Skeletal muscle tissue (tissue), 4 donors: ENCODE measurements around the gene BEND7. TPM values are rescaled to one million over a fixed set of nuclear protein-coding genes. Genes with fewer than 3 reads are reported as not detected.
"Not testable (repeated sequence)": the region's sequence is repeated elsewhere in the genome, so short reads cannot be mapped to it uniquely, and the experiment has no call there.

Experiments used
- H3K27ac ChIP-seq: one replicate; pipeline ENCODE4 v1.7.0; 2013; ENCODE audit warnings: mild to moderate bottlenecking, low read depth, low read length, inconsistent platforms
- H3K27me3 ChIP-seq, 3 donors: one replicate each; pipeline ENCODE4 v1.7.0; 2013; ENCODE audit warnings: low read length in 3 of 3; ENCODE audit not compliant: control insufficient read depth in 3 of 3, insufficient read depth in 3 of 3
- H3K36me3 ChIP-seq, 3 donors: one replicate each; pipeline ENCODE4 v1.7.0; 2013; ENCODE audit warnings: low read length in 3 of 3; ENCODE audit not compliant: control insufficient read depth in 3 of 3, insufficient read depth in 3 of 3
- H3K4me1 ChIP-seq, 3 donors: one replicate each; pipeline ENCODE4 v1.7.0; 2013; ENCODE audit warnings: low read length in 3 of 3, mild to moderate bottlenecking in 3 of 3; ENCODE audit not compliant: control insufficient read depth in 3 of 3, insufficient read depth in 3 of 3
- H3K4me3 ChIP-seq, 3 donors: one replicate each; pipeline ENCODE4 v1.7.0; 2013; ENCODE audit warnings: low read length in 3 of 3
- H3K9ac ChIP-seq, 3 donors: one replicate each; pipeline ENCODE4 v1.7.0; 2013; ENCODE audit warnings: low read length in 3 of 3, mild to moderate bottlenecking in 3 of 3, moderate library complexity in 2 of 3, low read depth in 1 of 3
- H3K9me3 ChIP-seq, 3 donors: one replicate each; pipeline ENCODE4 v1.7.0; 2013; ENCODE audit warnings: low read length in 3 of 3; ENCODE audit not compliant: control insufficient read depth in 3 of 3
- total RNA-seq: library from RNA; depleted of rRNA; stranded (reverse); fragments of >200 nt; gene quantifications from one replicate; pipeline ENCODE4 v1.2.3, GENCODE V29; 2014
- donor health status: Osteomylitis.

Gene BEND7
- total RNA-seq, 1 donor from 2014 or later: 6.8 TPM

- Histone ChIP-seq H3K27me3 (peaks cover 0 to 6% (median 0%) of the 10 kb centered on the region in 3 donors), H3K9me3 (peaks cover 0 to 3% (median 3%) of the 10 kb centered on the region in 3 donors), H3K4me1 (no peaks in the 10 kb centered on the region), H3K9ac (no peak overlapping the region), H3K27ac (no peak overlapping the region), H3K36me3 (no peaks in the 10 kb centered on the region), H3K4me3 (no peak overlapping the region)
Measured at GRCh38 chr10:13417459-13418126, 111.2 kb downstream of the BEND7 start.

- Histone ChIP-seq H3K9ac (no peak overlapping the region), H3K4me3 (no peak overlapping the region), H3K27me3 (peaks cover 0 to 6% (median 0%) of the 10 kb centered on the region in 3 donors), H3K27ac (no peak overlapping the region), H3K9me3 (peaks cover 0 to 3% (median 3%) of the 10 kb centered on the region in 3 donors), H3K36me3 (no peaks in the 10 kb centered on the region), H3K4me1 (no peaks in the 10 kb centered on the region)
Measured at GRCh38 chr10:13416760-13417159, 112.1 kb downstream of the BEND7 start.

GRCh38 chr10:13414855-13415254 lies 114.0 kb downstream of the BEND7 start:
- H3K4me1 ChIP-seq: no peaks in the 10 kb centered on the region
- no peak overlapping the region for H3K9ac ChIP-seq
- H3K36me3 ChIP-seq: no peaks in the 10 kb centered on the region
- peaks cover 0 to 3% (median 3%) of the 10 kb centered on the region in 3 donors for H3K9me3 ChIP-seq
- no peak overlapping the region for H3K27ac ChIP-seq
- peaks cover 0 to 6% (median 0%) of the 10 kb centered on the region in 3 donors for H3K27me3 ChIP-seq
- no peak overlapping the region for H3K4me3 ChIP-seq

GRCh38 chr10:13414137-13414536 lies 114.7 kb downstream of the BEND7 start:
- H3K36me3 ChIP-seq: no peaks in the 10 kb centered on the region
- peaks cover 0 to 3% (median 3%) of the 10 kb centered on the region in 3 donors for H3K9me3 ChIP-seq
- H3K27ac ChIP-seq: no peak overlapping the region
- no peak overlapping the region for H3K9ac ChIP-seq
- H3K27me3 ChIP-seq: peaks cover 0 to 6% (median 0%) of the 10 kb centered on the region in 3 donors
- H3K4me1 ChIP-seq: no peaks in the 10 kb centered on the region
- H3K4me3 ChIP-seq: no peak overlapping the region

GRCh38 chr10:13412894-13413293 lies 115.9 kb downstream of the BEND7 start:
- no peak overlapping the region for H3K4me3 ChIP-seq
- H3K27ac ChIP-seq: no peak overlapping the region
- H3K4me1 ChIP-seq: no peaks in the 10 kb centered on the region
- peaks cover 0 to 3% (median 3%) of the 10 kb centered on the region in 3 donors for H3K9me3 ChIP-seq
- no peak overlapping the region for H3K9ac ChIP-seq
- H3K36me3 ChIP-seq: no peaks in the 10 kb centered on the region
- H3K27me3 ChIP-seq: peaks cover 0 to 6% (median 0%) of the 10 kb centered on the region in 3 donors

- H3K9me3 ChIP-seq: no peaks in the 10 kb centered on the region
- no peak overlapping the region for H3K27ac ChIP-seq
- no peaks in the 10 kb centered on the region for H3K4me1 ChIP-seq
- no peaks in the 10 kb centered on the region for H3K27me3 ChIP-seq
- H3K36me3 ChIP-seq: no peaks in the 10 kb centered on the region
- no peak overlapping the region for H3K4me3 ChIP-seq
- no peak overlapping the region for H3K9ac ChIP-seq
Measured at GRCh38 chr10:13404791-13405190, 124.0 kb downstream of the BEND7 start.

- no peak overlapping the region for H3K4me3 ChIP-seq
- H3K27ac ChIP-seq: no peak overlapping the region
- no peaks in the 10 kb centered on the region for H3K9me3 ChIP-seq
- no peaks in the 10 kb centered on the region for H3K27me3 ChIP-seq
- H3K9ac ChIP-seq: no peak overlapping the region
- no peaks in the 10 kb centered on the region for H3K36me3 ChIP-seq
- H3K4me1 ChIP-seq: no peaks in the 10 kb centered on the region
Measured at GRCh38 chr10:13404305-13404759, 124.5 kb downstream of the BEND7 start.

GRCh38 chr10:13403426-13403825 lies 125.4 kb downstream of the BEND7 start:
- H3K36me3 ChIP-seq, H3K9ac ChIP-seq, H3K27me3 ChIP-seq, H3K27ac ChIP-seq, H3K4me3 ChIP-seq, H3K4me1 ChIP-seq, H3K9me3 ChIP-seq: not testable (repeated sequence)

GRCh38 chr10:13402021-13402420 lies 126.8 kb downstream of the BEND7 start:
- no peak overlapping the region for H3K27ac ChIP-seq
- no peak overlapping the region for H3K4me3 ChIP-seq
- H3K36me3 ChIP-seq: no peaks in the 10 kb centered on the region

GRCh38 chr10:13401142-13401541 lies 127.7 kb downstream of the BEND7 start:
- Histone ChIP-seq H3K9me3 (peaks cover 0 to 3% (median 0%) of the 10 kb centered on the region in 3 donors), H3K4me3 (no peak overlapping the region), H3K27ac (no peak overlapping the region), H3K9ac (no peak overlapping the region), H3K27me3 (peaks cover 0 to 2% (median 0%) of the 10 kb centered on the region in 3 donors), H3K4me1 (no peaks in the 10 kb centered on the region), H3K36me3 (no peaks in the 10 kb centered on the region)

More at GRCh38 chr10:13402021-13402420, 126.8 kb downstream of the BEND7 start:
- Histone ChIP-seq H3K4me1 (no peaks in the 10 kb centered on the region), H3K9ac (no peak overlapping the region), H3K9me3 (peaks cover 0 to 3% (median 0%) of the 10 kb centered on the region in 3 donors), H3K27me3 (peaks cover 0 to 2% (median 0%) of the 10 kb centered on the region in 3 donors)
